HG02610 (cell line): ENCODE results near the gene SEPTIN1.

ENCODE experiments used
- ATAC-seq: cut with Tn5 transposase; IDR thresholded peaks from one replicate; pipeline ENCODE4 v1.9.1; 2021; ENCODE audit warnings: mild to moderate bottlenecking, moderate library complexity; ENCODE audit not compliant: unreplicated experiment

SEPTIN1 gene

GRCh38 chr16:30377812-30378235, 4.5 kb downstream of the SEPTIN1 start:
- ATAC-seq: peak; percentile 32

GRCh38 chr16:30377050-30377811, 5.1 kb downstream of the SEPTIN1 start:
- no peak for ATAC-seq

GRCh38 chr16:30376461-30376902, 5.9 kb downstream of the SEPTIN1 start:
- ATAC-seq: no peak

GRCh38 chr16:30375864-30376263, 6.5 kb downstream of the SEPTIN1 start:
- ATAC-seq: no peak

DNA sequence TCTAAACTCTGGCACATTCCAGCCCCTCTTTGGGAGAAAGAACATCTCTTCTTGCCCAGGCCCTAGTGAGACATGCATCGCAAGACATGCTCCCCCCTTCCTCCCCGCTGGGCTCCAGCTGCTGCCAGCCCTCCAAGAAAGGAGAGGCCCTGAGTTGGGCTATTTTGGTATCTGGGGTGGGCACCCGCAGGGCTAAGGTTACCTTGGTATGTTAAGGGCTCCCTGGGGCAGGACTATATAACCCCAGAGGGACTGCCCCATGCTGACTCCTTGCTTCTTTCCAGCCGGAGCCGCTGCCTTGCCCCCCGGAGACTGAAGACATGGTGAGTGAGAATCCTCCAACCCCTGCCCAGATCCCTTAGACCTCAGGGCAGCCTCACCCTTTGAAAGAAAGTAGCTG, 7.8 kb downstream of the SEPTIN1 start, which contains the start of gene MYL11:
Gene MYL11 (plus strand): TSS at position 265 of the 400 bp plus-strand sequence. CDS start 56 bp downstream, at position 321.
- ATAC-seq: no peak

DNA sequence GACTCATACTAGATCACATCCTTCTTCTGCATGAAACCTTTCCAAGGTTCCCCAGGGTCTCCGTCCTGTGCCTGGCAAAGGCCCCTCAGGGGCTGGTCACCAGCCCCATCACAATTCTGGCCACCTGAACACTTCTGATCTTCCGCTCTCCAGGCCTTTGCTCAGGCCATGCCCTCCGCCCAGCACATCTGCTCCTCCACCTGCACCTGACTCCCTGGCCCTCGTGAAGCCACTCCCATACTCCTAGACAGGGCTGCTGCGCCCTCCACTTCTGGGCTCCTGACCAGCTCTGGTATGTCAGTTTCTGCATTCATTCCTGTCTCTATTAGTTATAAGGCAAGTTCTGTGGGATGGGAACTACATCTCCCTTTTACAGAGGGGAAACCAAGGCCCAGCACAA, 9.6 kb downstream of the SEPTIN1 start:
- ATAC-seq: no peak

DNA sequence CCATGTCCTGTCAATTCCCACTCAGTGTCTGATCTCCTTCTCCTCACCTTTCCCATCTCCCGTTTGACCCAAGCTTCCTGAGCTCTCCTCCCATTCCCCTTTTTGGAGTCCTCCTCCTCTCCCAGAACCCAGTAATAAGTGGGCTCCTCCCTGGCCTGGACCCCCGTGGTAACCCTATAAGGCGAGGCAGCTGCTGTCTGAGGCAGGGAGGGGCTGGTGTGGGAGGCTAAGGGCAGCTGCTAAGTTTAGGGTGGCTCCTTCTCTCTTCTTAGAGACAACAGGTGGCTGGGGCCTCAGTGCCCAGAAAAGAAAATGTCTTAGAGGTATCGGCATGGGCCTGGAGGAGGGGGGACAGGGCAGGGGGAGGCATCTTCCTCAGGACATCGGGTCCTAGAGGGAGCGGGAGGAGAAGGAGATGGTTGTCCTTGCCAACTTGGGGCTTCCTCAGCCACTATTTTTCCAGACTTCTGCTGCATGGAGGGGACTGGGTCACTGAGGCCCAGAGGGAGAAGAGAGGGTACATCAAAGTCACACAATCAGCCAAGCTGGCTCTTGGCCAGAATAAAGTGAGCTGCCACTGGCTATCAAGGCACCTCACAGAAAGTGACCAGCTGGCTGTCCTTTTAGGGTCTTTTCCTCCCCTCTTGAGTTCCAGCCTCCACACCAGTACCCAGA, 10.2 kb downstream of the SEPTIN1 start:
- ATAC-seq: no peak

GRCh38 chr16:30371248-30371816, 11.0 kb downstream of the SEPTIN1 start:
- ATAC-seq: no peak

DNA sequence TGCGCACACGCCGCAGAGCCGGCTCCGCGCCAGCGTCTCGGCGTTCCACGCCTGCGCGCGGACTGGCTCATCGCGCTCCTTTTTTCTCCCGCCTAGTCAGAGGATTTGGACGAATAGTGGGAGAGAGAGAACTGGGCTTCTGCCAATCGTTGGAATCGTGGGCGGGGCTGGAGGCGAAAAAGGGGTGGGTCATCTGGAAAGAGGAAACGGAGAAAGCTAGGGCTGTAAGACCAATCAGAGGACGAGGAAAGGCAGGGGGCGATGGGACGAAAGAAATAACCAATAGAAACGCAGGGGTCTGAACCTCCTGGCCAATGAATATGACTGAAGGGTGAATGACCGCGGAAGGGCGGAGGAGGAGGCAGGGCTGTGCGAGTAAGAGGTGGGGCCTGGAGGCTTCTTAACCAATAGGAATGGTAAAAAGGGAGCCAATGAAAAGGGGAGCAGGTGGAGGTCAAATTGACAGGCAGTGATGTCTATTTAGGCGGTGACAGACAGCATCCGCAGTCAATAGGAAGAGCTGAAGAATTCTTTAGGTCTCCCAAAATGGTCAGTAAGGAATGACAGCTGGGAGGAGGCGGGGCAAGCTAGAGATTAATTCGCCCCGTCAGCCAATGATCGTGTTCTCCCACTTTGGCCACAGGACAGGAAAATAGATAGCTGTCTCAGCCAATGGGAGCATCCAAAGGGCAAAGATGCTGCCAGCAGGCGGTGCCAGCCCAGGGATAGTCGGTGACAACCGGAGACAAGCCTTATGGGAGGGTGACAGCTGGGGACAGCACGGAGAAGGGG, 11.7 kb downstream of the SEPTIN1 start, which contains the start of gene TBC1D10B:
Gene TBC1D10B (minus strand): TSS at position 39 of the 792 bp plus-strand sequence. CDS start 311 bp downstream, outside the sequence.
- ATAC-seq: peak; percentile 78

GRCh38 chr16:30369938-30370455, 12.4 kb downstream of the SEPTIN1 start:
- ATAC-seq: peak; percentile 7

DNA sequence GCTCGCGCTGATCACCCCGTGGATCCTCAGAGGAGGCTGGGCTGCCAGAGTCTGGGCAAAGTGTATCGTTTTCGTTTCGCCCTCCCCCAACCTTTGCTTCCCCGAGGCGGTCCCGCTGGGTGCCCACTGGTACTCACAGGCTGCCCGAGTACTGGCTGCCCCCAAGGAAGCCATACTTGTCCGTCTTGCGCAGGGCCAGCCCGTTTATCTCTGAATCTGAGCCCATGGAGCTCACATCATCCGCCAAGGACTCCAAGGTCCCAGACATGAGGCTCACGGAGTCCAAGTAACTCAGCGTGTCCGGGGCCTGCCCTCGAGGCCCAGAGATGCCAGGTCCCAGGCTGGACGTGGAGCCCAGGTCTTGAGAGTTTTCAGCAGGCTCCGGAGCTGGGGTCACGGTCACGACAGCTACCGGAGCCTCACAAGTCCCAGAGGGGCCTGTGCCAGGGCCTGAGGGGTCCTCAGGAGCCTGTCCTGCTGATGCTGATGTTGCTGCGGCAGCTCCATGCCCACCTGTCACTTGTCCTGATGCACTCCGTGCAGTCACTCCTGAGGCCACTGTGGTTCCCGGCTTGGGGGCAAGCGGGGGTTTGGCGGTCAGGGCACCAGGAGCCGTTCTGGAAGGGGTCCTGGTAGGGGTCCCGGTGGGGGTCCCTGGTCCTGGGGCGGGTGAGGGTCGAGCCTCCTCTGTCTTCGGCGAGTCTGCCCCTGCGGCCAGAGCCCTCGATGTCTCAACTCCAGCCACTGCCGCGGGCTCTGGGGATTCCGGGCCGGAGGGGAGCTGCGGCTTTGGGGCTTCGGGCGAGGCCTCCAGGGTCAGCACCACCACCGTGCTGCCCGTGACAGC, 13.0 kb downstream of the SEPTIN1 start:
- ATAC-seq: no peak

DNA sequence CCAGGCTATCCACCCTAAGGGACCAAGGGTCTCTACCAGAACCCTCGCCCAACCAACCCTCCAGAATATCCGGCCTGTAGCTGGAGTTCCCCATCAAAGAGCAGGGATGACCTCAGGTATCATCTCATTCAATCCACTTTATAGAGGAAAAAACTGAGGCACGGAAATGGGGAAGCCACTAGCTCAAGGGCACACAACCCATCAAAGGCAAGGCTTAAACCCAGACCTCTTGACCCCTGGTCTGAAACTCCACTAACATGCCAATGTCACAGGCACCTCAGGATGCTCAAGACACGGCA, 13.6 kb downstream of the SEPTIN1 start:
- no peak for ATAC-seq

- ATAC-seq: no peak
Observed at GRCh38 chr16:30368122-30368791, 14.1 kb downstream of the SEPTIN1 start.

GRCh38 chr16:30367349-30368009, 14.9 kb downstream of the SEPTIN1 start:
- no peak for ATAC-seq

DNA sequence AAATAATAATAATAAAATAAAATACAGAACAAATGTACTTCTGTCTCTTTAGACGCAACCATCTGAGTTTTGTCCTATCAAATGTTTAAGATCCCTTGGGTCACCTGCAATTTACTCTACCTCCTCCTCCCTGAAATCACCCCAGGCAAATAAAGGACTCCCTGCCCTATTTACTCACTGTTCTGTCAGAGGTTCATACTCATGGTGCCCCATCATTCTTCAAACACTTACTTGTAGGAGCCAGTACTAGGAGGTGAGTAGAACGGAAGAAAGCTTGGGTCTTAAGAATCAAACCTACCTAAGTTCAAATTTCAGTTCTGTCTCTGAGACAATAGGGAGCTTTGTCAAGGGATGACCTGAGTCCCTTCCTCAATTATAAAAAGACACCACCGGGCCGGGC, 15.8 kb downstream of the SEPTIN1 start:
- ATAC-seq: no peak

GRCh38 chr16:30365200-30365599, 17.2 kb downstream of the SEPTIN1 start:
- no peak for ATAC-seq

DNA sequence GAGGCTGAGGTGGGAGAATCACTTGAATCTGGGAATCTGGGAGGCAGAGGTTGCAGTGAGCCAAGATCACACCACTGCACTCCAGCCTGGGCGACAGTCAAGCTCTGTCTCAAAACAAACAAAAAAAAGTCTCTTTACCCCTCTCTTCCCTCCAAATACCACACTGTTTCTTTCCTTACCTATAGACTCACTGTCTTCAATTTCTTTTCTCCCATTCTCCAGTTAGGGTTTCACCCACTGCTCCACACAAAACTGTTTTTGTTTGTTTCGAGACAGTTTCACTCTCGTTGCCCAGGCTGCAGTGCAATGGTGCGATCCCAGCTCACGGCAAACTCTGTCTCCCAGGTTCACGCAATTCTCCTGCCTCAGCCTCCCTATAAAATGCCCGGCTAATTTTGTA, 21.2 kb downstream of the SEPTIN1 start:
- no peak for ATAC-seq

- no peak for ATAC-seq
Observed at GRCh38 chr16:30359871-30360170, 22.5 kb downstream of the SEPTIN1 start.
